K562 (cell line): ENCODE data around the gene ALK. TPM values are rescaled to one million over a fixed set of nuclear protein-coding genes. Genes with fewer than 3 reads are reported as not detected.

ENCODE experiments used
- GATAD2B ChIP-seq: fragments of 450-650 bp; IDR thresholded peaks from 2 replicates; pipeline ENCODE4 v1.6.1; 2017; ENCODE audit warnings: mild to moderate bottlenecking, borderline replicate concordance
- HDAC6 ChIP-seq: IDR thresholded peaks from 2 replicates; pipeline ENCODE4 v1.6.1; 2012; ENCODE audit warnings: low read depth, mild to moderate bottlenecking, control low read depth, inconsistent platforms, low read length, moderate library complexity
- ZNF707 ChIP-seq: fragments of 250-450 bp; sonication (Bioruptor Pico); conservative IDR thresholded peaks from 2 replicates; pipeline ENCODE4 v1.8.0; 2022; ENCODE audit warnings: inconsistent platforms, mild to moderate bottlenecking, moderate library complexity
- ZNF830 ChIP-seq: fragments of 250-450 bp; sonication (Bioruptor Pico); IDR thresholded peaks from 2 replicates; pipeline ENCODE4 v1.5.0; 2021; ENCODE audit warnings: mild to moderate bottlenecking
- polyA plus RNA-seq, 8 experiments: library from polyadenylated mRNA; depleted of rRNA in 4 of 8; stranded (reverse) in 5 of 8; unstranded in 3 of 8; fragments of >200 nt; fragmentation: Nextera tagmentation in 2 of 8; fragmentation: Illumina TruSeq in 1 of 8; extraction: Ambion mirVana in 2 of 8; extraction: Trizol in 1 of 8; gene quantifications; 2 replicates each; pipeline versions ENCODE4 v1.2.1 to v1.2.3, GENCODE V29; 2011 to 2014; ENCODE audit warnings: inconsistent platforms in 1 of 8, missing spikeins in 1 of 8
- total RNA-seq, 7 experiments: library from RNA; depleted of rRNA in 6 of 7; stranded (reverse); fragments of >200 nt in 6 of 7; fragmentation: Illumina TruSeq in 2 of 7; extraction: Trizol in 2 of 7; gene quantifications; 2 replicates each; pipeline versions ENCODE4 v1.2.1 to v1.2.3, GENCODE V29; 2011 to 2021; ENCODE audit warnings: low replicate concordance in 1 of 7
- TF ChIP-seq, protein P1 (sequence below): fragments of 250-450 bp; sonication (Bioruptor Pico); IDR thresholded peaks from 2 replicates; pipeline ENCODE4 v1.4.0; 2020
- TF ChIP-seq, protein P2 (sequence below): fragments of 250-450 bp; sonication (Bioruptor Pico); IDR thresholded peaks from 2 replicates; pipeline ENCODE4 v1.6.1; 2021; ENCODE audit warnings: mild to moderate bottlenecking
- TF ChIP-seq, protein P3 (sequence below): fragments of 250-450 bp; sonication (Bioruptor Pico); IDR thresholded peaks from 2 replicates; pipeline ENCODE4 v1.4.0; 2020; ENCODE audit warnings: mild to moderate bottlenecking, moderate library complexity, borderline replicate concordance
- TF ChIP-seq, protein P4 (sequence below): fragments of 450-650 bp; IDR thresholded peaks from 2 replicates; pipeline ENCODE4 v1.6.1; 2016; ENCODE audit warnings: mild to moderate bottlenecking

Gene ALK
- total and polyA plus RNA-seq, 9 of the 15 experiments (the other 6 are each of a cell fraction or from before 2014, with no cell fraction given) = not detected

DNA sequence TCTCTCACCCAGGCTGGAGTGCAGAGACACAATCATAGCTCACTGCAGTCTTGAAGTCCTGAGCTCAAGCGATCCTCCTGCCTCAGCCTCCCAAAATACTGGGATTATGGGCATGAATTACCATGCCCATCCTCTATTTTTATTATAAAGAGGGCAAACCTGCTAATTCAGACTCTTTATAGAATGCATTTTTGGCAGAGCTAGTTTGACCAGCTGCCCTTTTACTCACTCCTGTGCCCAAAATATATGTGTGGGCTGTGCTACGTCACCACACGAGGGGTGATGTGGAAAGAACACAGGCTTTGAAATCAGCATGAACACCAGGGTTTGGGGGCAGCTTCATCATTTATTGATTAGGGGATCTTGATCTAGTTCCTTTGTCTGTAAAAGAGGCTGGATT is 668.4 kb downstream of the ALK start (continued):
- TF ChIP-seq, protein P1, sequence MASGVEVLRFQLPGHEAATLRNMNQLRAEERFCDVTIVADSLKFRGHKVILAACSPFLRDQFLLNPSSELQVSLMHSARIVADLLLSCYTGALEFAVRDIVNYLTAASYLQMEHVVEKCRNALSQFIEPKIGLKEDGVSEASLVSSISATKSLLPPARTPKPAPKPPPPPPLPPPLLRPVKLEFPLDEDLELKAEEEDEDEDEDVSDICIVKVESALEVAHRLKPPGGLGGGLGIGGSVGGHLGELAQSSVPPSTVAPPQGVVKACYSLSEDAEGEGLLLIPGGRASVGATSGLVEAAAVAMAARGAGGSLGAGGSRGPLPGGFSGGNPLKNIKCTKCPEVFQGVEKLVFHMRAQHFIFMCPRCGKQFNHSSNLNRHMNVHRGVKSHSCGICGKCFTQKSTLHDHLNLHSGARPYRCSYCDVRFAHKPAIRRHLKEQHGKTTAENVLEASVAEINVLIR (CRISPR knock-in tag) = no peak
- TF ChIP-seq, protein P2, sequence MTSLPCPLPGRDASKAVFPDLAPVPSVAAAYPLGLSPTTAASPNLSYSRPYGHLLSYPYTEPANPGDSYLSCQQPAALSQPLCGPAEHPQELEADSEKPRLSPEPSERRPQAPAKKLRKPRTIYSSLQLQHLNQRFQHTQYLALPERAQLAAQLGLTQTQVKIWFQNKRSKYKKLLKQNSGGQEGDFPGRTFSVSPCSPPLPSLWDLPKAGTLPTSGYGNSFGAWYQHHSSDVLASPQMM (CRISPR knock-in tag) = no peak
- TF ChIP-seq ZNF830 = no peak
- TF ChIP-seq HDAC6 = no peak
- TF ChIP-seq, protein P3, sequence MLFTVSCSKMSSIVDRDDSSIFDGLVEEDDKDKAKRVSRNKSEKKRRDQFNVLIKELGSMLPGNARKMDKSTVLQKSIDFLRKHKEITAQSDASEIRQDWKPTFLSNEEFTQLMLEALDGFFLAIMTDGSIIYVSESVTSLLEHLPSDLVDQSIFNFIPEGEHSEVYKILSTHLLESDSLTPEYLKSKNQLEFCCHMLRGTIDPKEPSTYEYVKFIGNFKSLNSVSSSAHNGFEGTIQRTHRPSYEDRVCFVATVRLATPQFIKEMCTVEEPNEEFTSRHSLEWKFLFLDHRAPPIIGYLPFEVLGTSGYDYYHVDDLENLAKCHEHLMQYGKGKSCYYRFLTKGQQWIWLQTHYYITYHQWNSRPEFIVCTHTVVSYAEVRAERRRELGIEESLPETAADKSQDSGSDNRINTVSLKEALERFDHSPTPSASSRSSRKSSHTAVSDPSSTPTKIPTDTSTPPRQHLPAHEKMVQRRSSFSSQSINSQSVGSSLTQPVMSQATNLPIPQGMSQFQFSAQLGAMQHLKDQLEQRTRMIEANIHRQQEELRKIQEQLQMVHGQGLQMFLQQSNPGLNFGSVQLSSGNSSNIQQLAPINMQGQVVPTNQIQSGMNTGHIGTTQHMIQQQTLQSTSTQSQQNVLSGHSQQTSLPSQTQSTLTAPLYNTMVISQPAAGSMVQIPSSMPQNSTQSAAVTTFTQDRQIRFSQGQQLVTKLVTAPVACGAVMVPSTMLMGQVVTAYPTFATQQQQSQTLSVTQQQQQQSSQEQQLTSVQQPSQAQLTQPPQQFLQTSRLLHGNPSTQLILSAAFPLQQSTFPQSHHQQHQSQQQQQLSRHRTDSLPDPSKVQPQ = no peak
- no peak for TF ChIP-seq ZNF707 (CRISPR knock-in tag)
- TF ChIP-seq GATAD2B = no peak
- TF ChIP-seq, protein P4, sequence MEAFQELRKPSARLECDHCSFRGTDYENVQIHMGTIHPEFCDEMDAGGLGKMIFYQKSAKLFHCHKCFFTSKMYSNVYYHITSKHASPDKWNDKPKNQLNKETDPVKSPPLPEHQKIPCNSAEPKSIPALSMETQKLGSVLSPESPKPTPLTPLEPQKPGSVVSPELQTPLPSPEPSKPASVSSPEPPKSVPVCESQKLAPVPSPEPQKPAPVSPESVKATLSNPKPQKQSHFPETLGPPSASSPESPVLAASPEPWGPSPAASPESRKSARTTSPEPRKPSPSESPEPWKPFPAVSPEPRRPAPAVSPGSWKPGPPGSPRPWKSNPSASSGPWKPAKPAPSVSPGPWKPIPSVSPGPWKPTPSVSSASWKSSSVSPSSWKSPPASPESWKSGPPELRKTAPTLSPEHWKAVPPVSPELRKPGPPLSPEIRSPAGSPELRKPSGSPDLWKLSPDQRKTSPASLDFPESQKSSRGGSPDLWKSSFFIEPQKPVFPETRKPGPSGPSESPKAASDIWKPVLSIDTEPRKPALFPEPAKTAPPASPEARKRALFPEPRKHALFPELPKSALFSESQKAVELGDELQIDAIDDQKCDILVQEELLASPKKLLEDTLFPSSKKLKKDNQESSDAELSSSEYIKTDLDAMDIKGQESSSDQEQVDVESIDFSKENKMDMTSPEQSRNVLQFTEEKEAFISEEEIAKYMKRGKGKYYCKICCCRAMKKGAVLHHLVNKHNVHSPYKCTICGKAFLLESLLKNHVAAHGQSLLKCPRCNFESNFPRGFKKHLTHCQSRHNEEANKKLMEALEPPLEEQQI = no peak
- TF ChIP-seq, all 486 proteins: peak for 0
